Stimulated activated CD4-positive, alpha-beta T cell treated with anti-CD3 and anti-CD28 coated beads, Interleukin-15, amount 100 ng/mL, for 24 hours (primary cell): ENCODE results near the gene RALGPS1.

ENCODE experiments used
- DNase-seq: peaks from one replicate; pipeline ENCODE4 v3.0.0-alpha.2; 2020

RALGPS1 gene

DNA sequence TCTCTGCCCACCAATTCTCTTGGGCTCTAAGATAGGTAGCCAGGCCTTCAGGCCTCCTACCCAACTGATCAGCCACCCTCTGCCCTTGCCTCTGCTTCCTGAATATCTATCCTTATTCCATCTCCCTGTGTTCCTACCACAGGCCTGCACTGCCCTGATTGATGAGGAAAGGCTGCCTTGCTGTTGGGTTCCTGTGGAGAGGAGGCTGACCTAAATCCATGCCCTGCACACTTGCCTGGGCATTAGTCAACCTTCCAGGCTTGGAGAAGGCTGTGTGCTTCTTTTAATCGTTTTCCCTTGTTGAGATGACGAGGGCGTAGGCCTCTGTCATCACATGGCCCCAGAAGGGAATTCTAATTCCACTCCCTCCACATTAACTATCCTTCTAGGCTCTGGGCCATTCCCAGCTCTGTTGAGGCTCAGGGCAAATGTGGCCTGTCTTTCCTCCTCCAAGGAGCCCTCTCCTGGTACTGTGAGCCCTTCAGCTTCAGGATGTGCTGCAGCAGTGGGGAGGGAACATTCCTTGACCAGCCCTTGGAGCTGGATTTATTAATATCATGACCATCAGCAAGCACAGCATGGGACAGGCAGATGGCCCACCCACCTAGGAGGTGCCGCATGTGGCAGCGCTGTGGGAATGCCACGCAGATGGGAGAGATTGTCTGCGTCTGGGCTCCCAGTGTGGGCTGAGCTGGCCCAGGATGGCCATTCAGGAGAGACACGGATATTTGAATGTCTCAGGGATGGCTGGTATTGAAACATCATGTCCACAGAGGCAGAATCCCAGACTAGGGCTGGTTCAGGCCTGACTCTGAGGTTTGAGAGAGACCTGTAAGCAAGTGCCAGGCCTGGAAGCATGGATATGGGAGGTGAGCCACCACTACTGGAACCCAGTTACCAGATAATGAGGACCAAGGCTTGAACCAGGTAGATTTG lies 166.9 kb downstream of the RALGPS1 start:
- DNase-seq, result no peak

DNA sequence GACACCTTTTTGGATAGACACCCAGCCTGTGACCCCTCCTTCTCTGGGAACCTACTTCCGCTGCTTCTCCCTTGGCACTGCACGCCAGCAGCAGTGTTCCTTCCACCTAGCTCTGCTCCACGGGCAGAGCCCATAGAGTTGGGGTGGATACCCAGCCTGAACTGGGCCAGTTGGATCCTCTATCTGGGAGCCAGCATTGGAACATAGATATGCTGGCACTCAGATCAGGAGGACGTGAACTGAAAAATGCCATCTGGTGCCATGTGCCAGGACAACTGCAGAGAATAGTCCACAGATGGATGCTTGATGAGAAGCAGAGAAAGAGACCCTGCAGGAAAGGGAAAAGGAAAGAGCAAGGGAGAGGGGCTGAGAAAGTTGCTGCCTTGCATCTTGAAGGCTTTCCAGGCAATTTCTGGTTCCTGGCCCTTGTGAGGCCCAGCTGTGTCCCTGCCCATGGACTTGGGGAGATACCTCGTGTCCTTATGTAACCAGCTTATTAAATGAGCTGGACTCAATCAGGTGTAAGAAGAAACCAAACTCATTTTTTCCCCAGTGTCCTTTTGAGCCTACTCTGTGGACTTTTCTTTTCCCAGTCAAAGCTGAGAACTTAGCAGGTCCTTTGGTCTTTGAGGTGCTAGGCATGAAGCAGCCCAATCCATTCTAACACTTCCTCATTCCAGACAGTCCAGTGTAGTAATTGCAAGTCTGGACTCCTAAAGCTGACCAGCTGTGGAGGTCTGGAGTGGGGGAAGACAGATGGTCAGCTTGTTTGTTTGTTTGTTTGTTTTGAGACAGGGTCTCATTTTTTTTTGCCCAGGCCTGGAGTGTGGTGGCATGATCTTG lies 168.8 kb downstream of the RALGPS1 start:
- DNase-seq, result no peak

DNA sequence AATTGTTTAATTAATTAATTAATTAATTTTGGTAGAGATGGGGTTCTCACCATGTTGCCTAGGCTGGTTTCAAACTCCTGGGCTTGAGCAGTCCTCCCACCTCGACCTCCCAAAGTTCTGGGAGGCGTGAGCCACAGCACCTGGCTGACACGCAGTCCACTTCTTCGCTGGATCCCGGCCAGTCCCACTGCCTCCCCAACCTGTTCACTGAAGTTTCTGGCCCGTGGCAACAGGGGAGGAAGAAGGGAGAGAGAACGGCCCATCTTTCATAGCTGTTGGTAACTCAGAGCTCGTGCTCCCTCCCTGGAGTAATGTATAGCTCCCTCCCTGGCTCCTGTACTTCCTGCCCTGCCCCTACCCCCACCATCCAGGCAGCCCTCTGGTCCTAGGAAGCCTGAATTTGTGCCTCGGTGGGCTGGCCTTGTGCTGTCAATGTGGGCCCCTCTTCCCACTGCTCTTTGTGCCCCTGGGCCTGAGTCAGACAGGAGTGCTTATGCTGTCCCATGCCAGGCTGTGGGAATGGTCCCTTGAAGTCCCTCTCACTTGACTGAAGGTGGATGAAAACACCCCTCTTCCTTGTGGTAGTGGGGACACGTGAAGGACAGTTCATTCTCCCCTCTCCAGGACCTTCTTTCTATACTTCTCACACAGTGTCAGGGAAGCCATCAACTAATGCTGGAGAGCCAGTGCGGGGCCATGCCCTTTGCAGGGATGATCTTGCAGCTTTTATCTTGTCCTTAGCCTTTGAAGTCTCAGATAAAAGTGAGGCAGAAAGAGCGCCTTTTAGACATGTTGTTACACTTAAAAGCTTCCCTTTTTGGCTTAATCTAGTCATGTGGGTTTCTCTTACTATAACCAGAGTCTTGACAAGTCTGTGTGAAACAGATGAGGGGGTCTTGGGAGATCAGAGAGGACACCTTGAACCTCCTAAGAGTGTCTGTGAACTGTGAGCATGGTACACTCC lies 169.8 kb downstream of the RALGPS1 start:
- no peak for DNase-seq

DNA sequence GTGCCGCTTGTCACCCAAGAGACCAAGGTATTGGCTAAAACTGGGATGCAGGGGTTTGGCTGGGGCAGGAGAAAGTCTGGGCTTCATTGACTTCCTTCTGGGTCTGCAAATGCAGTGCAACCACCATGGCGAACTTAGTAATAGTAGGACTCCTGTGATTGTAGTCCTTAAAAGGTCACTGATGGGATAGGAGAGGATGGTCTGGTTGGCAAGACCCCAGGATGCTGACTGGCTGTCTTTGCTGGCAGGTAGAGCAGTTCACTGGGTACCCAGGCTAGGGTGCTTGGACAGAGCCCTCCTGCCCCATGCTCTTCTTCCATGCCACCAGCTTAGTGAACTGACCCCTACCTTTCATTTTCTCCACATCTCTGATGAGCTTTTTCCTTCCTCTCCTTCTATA lies 170.6 kb downstream of the RALGPS1 start:
- no peak for DNase-seq

DNA sequence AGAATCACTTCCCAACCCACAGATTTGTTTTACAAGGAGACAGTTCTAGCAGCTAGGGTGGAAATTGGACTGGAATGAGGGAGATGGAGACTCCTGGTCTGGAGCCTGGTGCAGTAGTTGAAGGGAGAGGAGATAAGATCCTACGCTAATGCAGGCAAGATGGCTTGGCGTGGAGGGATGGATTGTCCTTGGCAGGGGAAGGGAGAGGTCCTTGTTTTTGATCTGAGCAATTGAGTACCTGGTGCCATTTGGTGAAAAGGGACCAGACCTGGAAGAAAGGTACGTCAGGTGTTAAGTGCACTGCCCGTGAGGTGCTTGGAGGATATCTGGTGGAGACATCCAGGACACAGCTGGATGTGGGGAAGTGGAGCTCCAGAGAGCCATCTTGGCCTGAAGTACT lies 172.2 kb downstream of the RALGPS1 start:
- no peak for DNase-seq

DNA sequence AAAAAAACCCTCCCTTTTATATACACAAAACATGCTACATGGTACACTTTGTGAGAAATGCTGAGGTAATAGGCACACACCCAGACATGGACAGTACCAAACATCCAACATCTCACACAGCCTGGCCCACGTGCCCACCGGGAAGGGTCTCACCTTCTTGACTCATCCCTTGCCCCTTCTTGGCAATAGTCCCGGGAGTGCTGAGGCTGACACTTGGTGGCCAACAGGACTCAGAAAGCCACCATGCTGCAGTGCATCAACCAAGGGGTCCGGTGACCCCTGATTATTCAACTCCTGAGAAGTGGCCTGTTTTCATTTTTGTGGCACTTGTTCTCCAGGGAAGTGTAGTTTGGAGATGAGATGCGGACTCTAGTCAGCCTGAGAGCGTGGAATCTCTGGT lies 172.8 kb downstream of the RALGPS1 start:
- no peak for DNase-seq

DNA sequence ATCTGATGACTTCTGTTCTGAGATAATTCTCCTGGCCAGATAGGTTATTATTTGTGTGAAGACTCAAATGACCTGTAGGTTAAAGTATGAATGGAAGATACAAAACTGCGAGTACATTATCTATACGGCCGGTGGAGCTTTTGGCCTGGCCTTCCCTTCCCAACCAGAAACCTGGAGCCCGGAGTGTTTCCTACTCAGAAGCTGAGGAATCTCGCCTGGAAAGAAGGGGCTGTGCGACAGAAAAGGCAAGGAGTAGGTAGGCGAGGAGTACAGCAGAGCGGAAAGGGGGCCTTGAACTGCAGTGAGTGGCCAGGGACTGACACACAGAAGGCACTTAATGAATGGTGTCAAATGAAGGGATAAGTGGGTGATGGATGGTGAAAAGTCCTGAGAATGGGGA lies 173.3 kb downstream of the RALGPS1 start:
- DNase-seq, result no peak

DNA sequence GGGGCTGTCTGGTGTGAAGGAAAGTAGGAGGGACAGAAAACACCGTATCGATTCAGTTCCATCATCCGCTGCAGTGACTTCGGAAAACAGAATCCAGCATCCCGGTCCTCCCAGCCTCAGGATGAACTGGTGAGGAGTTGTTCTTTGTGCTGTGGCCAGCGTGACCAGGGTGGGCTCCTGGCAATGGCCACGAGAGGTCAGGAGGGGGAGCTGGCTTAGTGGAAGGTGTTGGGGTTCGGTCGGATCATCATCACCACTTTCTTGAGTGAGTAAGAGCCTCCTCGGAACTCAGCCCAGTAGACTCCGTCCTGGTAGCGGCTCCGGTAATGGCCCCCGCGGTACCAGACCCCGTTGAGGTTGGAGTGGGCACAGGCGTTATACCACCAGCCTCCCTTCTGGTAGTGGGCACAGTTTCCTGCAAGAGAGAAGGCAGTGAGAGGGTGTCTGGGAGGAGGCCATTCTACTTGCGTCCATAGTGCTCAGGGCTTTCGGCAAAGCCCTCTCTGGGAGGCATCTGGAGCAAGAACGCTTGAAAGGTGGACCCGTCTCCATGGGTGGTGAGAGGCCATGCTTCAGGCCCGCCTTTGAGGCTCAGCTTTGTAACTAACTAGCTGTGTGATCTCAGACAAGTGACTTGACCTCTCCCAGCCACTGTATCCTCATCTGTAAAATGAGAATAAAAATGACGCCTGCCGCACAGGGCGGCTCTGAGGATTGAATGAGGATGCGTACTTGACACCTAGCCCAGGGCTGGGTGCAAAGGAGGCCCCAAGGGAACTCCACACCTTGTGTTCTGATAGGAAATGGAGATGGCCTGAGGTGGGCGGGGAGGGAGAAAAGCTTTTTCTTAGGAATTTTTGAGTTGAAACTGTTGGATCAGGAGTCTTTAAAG lies 174.4 kb downstream of the RALGPS1 start:
- no peak for DNase-seq

DNA sequence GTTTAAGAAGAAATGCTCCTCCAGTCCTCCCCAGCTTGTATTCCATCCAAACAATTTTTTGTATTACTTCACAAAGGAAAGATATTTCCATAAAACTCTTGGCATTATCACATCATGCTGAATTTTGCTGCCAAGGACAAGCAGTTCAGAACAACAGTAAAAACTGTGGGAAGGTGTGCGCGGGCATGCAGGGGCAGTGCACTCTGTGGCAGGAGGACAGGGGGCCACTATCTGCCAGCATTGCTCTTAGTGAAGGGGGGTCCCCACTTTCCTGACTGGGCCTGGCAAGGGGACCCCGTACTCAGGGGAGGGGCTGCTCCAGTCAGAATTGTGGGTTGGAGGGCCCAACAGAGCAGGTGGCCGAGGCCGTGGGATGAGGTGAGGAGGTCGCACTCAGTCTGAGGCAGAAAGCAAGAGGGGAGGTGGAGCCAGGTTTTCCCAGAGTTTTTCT lies 175.1 kb downstream of the RALGPS1 start:
- DNase-seq, result no peak

DNA sequence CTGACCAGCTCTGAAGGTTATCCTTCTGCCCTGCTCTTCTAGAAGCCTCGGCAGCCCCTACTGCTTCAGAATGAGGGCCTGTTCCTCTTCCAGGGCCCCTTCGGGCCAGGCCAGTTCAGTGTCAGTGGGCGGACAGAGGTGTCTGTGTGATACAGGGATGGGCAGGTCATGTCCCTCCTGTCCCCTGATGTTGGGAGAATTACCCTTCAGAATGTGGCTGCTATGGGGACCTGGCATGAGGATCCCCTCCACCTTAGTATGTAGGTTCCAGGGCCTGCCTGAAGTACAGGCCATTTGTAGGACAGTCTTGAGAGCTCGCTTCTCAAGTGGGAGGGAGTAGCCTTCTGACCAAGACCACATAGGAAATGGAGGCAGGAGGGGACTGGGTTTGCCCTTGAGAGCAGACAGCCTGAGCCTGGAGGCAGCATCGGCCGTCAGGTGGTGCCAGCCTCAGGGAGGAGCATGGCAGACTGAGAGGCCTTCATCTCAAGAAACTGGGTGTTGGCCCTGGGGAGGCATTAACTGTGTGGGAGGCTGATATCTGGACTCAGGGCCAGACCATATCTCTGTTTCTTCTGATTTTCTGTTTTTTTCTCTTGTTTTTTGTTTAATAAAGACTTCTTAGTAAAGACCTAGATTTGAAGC lies 175.9 kb downstream of the RALGPS1 start:
- DNase-seq, result no peak

DNA sequence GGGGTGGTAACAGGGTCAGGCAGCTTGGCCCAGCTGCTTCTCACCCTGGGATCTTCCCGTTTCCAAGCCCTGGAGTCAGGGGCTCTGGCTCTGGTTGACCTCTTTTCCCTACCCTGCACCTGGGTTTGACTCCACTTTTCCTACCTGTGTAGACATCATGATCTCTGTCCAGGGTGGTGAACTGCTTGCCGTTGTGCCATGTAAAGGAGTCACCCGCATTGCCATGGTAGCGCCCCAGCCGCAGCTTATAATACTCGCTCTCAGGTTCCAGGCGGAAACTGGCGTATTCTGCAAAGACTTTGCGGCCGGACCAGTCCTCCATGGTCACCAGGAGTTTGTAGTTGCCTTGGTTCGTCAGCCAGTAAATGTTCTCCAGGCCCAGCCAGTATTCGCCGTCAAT lies 176.9 kb downstream of the RALGPS1 start:
- DNase-seq, result no peak

DNA sequence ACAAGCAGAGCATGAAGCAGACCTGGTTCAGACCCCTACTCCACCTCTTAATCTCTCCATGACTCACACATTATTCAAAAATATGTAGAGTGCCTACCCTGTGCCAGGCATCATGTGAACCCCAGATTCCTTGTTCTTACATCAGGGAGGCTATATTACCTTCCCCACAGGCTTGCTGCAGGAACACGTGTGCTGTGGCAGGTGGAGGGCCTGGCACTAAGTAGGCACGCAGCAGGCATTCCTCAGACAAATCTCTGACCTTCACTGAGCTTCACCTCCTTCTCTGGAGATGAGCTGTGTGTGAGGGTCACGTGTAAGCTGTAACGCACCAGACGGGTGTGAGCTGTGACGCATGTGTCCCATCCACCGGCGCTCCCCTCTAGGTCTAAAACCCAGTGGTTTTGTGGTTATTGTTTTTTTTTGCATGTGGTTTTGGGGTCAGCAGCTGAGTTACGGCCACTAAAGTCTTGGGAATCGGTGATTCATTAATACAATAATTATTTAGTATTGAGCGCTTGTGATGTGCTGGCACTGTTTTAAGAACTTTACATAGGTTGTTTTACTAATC lies 177.5 kb downstream of the RALGPS1 start:
- no peak for DNase-seq

DNA sequence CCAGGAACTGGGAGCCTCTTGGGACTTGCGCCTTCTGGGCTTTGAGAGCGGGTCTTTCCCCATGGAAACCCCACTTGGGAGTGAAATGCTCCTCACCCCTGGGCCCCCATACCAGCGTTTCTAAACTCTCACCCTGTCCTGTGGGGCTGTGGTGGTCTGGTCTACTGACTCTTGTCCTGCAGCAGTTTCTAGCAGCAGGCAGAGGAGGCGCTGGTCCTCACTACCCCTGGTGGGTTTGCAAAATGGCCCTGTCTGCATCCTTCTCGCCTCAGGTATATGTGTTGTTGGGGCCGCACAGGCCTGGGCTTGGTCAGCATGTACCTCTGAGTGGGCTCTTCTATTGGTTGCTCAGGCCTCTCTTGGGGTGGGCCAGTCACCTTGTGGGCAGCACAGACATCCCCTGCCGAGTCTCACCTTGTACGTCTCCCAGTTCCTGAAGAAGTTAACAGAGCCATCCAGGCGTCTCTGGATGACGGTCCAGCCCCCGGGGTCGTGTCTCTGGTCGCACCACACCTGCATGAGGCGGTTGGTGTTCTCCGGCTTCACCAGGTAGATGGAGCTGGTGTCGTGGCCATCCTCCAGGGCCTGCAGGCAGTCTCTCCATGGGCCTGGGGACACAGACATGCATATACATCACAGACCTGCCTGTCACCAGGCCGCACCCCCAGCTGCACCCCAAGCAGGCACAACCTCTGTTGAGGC lies 178.9 kb downstream of the RALGPS1 start:
- no peak for DNase-seq

DNA sequence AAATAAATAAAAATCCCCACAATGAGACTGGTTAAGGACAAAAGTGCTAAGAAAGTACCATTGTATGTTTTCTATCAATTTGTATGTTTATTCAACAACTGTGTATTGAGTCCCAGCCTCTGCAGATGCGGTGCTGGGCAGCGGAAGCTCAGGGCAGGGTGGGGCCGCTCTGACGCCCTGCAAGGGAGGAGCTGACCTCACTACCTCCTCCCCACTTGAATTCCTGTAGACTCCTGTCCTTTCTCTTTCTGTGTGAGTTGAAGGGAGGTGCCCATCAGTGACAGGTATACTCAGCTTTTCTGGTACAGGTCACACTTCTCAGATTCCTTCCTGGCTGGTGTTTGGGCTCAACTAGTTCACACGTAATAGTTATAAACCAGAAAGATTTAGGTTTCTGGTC lies 180.8 kb downstream of the RALGPS1 start:
- no peak for DNase-seq

DNA sequence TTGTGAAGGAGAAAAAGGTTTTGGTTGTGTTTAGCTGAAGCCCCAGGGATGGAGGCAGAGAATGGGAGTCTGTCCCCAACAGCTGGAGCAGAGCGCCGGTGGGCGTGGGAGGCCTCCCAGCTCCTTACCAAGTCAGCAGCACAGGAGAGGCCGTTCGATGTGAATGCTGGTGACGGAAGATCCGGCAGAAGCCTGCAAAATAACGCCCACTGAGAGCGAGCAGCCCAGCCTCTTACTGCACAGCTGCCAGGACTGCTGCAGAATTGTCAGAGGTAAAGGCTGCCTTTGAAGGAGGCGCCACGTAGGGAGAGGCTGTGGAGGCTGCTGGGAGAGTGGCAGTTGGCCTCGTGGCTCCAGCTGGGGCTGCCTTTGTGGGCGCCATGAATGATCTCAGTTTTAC lies 181.6 kb downstream of the RALGPS1 start:
- DNase-seq, result no peak

DNA sequence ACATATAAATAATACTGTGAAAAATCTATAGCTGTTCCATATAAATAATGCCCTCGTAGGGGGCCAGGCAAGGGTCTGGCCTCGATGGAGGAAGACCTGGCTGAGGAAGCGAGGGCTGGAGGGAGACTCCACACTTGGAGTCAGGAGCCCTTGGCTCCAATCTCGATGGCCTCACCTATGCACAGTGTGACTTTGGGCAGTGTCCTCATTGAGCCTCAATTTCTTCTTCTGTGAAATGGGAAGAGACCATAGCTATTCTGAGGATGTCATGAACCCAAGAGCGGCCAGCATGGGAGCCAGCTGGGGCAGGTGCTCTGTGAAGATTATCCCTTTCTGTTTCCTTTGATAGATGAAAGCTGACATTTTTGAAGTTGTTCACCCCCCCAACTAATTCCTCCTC lies 183.1 kb downstream of the RALGPS1 start:
- no peak for DNase-seq

DNA sequence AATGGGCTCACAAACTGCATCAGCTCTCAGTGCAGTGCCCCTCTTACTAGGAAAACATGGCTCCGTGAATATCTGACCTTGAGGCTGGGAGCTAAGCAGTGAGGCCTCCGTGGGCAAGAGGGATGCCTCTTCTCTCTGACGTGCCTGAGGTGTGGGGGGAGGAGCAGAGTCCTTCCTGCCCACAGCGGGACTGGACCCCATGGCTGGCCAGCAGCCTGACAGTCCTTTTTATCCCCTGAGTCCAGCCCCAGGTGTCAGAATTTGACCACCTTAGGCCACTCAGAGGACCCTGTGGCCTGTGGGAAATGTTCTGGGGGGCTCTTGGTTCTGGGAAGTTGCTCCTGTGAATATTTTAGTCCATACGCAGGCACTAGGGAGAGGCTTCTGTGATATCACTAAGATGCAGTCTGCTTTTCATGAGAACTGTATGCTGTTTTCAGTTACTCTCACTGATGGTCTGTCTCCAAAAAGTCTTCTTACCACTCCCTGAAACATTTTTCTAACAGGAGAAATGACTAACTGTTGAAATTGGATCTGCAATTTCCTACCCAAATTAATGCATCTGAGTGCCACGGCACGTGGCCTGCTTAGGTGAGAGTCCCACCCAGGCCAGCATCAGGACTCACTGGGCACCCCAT lies 184.5 kb downstream of the RALGPS1 start:
- no peak for DNase-seq

DNA sequence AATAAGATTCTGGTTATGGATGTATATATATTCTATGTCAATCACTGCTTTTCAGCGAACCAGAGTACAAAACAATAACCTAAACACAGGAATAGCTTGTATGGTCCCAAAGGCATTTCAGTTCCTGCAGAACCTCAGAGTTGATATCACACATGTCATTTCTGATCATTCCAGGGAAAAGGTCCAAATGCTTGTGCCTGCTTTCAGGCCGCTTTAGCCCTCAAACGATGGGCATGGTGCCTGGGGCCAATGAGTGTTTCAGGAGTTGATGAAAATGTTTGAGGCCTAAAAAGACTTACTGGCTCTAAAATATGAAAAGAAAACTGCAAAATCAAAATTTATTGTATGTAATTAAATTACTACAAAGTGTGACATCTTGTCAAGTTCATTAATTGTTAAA lies 185.1 kb downstream of the RALGPS1 start:
- no peak for DNase-seq

DNA sequence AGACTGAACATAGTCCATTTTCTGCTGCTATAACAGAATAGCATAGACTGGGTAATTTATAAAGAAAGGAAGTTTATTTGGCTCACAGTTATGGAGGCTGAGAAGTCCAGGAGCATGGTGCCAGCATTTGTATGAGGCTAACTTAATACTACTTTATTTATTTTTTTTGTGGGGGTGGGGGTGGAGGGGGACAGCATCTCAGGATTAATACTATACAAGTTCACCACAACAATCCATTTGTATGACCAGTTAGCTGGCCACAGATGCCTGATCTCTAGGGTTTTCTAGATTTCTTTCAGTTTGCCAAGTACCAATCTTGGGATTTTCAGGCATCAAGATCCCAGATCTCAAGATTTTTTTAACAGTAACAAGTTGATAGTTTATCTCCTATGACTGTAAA lies 187.6 kb downstream of the RALGPS1 start:
- DNase-seq, result no peak

DNA sequence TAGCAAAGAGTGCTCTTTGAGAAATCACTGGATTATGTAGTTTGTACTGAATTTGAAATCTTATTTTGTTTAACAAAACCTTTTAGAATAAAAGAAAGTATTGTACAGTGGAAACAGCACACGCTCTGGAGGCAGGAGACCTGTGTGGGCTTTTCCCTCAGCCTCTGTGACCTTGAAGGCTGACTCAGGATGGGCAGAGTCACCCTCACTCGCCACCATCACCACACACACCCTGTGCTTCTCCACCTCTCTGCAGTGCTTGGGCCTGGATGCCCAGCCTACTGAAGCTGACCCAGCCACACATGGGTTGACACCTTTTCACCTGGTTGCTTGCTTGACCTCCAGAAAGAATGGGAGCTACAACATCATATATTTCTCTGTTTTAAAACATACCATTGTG lies 188.2 kb downstream of the RALGPS1 start:
- no peak for DNase-seq
